Measurements from ENCODE around the gene BBS9.
"Not testable (repeated sequence)": the region's sequence is repeated elsewhere in the genome, so short reads cannot be mapped to it uniquely, and the experiment has no call there.

Gene BBS9

GRCh38 chr7:33128990-33129805, at the start of gene BBS9:
Gene BBS9 (plus strand): TSS chr7:33129564. CDS start chr7:33146253, 16,689 bp downstream.
- DNase-seq, result peak; percentile 91

GRCh38 chr7:33079763-33080690, 49.3 kb upstream of the BBS9 start:
- DNase-seq, result no peak

DNA sequence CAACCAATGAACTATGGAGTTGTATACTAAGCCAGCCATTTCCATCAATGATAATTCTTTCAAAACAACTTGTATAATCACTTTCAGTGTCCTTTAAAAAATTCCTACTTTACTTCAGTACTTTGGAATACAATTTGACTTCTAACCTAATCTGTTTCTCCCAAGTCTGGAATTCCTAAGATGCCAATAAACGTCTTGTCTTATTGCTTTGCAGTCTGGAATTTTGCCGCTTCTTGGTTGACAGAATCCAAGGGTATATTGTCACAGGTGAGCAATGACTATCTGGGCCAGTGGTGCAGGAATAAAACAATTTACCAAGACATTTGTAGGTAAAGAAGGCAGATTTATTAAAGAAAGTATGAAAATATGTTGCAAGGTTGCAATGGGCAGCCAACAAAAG, 42.0 kb upstream of the BBS9 start:
- no peak for DNase-seq

DNA sequence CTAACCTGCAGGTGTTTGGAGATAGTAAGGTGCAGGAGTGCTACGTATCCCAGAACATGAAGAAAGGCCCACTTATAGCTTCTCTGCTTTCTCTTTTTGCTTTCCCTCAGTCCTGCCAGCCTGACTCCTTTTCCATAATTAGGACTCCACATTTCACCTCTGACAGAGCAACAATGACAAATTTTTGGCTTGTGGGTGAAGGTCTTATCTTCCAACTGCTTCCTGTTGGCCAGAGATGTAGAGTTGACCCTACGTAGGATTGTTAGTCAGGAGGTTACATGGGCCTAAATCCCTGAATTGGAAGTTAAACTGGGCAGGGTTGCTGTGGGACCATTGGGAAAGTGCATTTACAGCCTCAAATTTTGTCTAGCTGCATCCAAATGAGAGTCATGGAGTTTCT, 41.5 kb upstream of the BBS9 start:
- no peak for DNase-seq

- no peak for DNase-seq
Observed at GRCh38 chr7:33089142-33089541, 40.2 kb upstream of the BBS9 start.

- DNase-seq, result no peak
Observed at GRCh38 chr7:33091111-33091531, 38.2 kb upstream of the BBS9 start.

GRCh38 chr7:33091641-33092191, 37.6 kb upstream of the BBS9 start:
- DNase-seq, result no peak

DNA sequence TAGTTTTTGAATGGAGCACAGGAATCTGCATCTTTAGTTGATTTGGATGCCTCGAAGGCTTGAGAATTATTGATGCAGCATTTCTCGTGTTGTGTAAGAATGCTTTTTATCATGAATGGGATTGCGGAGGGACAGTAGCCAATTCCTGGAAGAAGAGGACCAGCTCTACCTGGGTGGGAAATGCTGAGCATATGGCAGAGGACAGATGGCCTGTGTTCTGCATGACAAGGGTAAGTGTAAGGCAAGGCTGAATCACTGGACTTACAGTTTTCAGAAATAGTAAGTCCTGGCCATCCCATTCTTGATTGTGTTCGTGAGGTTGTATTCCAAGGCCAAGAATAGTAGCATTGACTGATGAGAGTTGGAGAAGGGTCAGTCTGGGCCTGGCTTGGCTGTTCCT, 36.1 kb upstream of the BBS9 start:
- no peak for DNase-seq

- not testable (repeated sequence) for DNase-seq
Observed at GRCh38 chr7:33094745-33095275, 34.6 kb upstream of the BBS9 start.

DNA sequence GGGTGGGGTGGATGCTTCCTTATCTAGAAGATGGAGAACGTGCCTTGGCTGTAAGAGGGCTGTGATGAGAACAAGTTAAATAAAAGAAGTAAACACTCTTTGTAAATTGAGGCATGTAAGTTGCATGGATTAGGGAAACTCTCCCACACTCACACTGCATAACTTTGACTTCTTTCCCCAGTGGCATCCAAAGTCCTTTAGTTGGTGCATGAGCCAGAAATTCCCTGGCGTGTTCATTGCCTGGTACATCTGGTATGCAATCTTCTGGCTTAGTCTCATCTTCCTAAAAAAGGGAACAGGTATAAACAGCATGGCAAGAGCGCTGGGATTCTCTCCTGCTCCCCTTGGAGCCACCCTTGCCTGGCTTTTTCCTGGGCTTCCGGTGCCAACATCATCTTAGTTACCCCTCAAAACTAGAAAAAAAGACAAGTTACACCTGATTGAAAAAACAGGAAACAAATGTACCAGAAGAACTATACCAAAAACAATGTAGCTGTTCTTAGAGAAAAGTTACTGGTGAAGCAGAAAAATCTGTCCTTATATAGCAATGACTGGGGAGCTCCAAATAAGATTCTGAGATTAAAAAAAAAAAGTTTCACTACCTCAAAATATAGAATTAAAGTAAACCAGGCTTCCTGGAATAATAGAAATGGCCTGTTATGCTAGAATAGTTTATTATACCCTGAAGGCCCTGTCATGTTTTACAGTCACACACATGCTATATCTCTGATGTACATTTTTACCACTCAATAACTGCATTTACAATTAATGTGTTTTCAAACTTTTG, 30.0 kb upstream of the BBS9 start:
- no peak for DNase-seq

GRCh38 chr7:33100770-33101169, 28.6 kb upstream of the BBS9 start:
- no peak for DNase-seq

DNA sequence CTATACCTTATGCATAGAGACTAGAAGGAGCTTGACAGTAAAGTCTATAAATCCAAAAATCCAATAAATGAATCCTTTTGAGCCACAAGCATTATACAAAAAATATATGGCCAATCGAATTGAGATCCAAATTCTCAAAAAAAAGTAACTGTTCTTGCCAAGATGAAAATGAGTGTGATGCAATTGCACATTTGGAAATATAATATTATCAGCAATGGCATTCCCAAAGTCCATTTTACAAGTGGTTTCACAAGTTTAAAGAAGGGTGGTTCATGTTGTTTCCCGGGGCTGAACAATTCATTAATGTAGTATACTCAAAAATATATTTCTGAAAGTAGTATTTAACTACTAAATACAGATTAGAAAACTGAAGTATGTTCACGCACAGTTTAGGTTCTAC, 27.5 kb upstream of the BBS9 start:
- DNase-seq, result no peak

- peak; percentile 72 for DNase-seq
Observed at GRCh38 chr7:33107136-33108066, 22.0 kb upstream of the BBS9 start.

GRCh38 chr7:33108554-33109004, 20.8 kb upstream of the BBS9 start:
- DNase-seq, result peak; percentile 22

DNA sequence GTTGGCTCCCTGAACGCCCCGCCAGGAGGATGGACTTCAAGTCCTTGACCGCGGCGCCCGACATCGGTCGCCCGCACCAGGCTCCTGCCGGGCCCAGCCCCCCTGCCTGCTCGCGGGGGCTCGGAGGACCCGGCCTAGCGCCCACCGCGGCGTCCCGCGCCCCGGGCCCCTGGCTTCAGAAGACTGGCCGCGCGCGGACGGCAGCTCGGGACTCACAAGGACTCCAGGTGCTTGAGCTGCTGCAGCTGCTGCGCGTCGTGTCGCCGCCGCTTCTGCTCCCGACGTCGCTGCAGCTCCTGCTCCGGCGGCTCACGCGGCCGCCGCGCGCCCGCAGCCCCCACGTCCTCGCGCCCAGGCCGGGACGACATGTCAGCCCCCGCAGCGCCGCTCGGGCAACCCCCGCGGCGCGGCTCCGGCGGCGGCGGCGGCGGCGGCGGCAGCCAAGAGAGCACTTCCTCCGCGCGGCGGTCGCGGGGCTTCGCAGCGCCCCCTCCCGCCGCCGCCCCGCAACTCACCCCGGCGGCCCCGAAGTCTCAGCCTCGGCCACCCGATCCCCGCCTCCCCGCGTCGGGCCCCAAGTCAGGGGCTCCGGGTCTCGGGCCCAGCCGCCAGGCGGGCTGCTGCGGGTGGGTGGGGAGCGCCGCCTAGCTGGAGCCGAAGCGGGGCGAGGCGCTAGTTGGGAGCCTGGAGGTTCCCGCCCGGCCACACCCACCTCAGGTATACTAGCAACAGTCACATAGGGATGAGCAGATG, 20.2 kb upstream of the BBS9 start, which contains the start of gene RP9:
TSS of gene RP9 (minus strand) at position 400 of the 753 bp plus-strand sequence. CDS start at position 368, 32 bp downstream.
- DNase-seq, result peak; percentile 83

GRCh38 chr7:33109758-33110238, 19.6 kb upstream of the BBS9 start:
- DNase-seq, result peak; percentile 6

DNA sequence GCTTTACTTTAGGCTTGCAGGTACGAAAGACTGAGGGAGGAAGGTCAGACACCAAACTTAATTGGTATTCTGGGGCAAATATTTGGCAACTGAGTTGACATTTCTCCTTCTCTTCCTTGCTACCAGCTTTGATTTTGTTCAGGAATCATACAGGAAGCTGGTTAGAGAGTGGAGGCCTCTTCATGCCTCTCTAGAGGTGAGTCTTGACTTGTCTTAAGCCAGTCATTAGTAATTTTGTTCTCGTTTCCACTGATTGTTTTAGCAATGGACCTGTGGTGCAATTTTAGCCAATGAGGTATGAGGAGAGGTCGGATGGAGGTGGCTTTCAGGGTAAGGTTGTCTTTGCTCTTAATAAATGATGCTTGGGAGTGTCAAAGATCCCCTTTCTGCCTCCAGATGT, 17.8 kb upstream of the BBS9 start:
- no peak for DNase-seq

DNA sequence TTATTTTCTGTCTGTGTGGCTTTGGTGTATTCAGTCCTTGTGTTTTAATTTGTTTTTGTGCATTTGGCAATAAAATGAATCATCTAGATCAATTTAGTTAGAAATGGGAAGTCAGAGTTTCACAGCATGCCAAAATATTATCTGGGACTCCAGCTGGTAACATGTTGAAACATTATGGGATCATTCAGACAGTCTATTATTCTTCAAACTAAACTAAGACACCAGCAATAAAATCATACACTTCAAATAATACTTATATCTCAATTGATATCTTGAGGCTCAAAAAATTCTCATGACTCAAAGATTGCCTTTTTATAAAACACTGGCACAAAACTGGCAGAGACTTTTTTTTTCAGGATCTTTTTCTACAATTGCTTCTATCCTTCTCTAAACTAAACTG, 14.4 kb upstream of the BBS9 start:
- no peak for DNase-seq

GRCh38 chr7:33118383-33118782, 11.0 kb upstream of the BBS9 start:
- no peak for DNase-seq

- no peak for DNase-seq
Observed at GRCh38 chr7:33127085-33127484, 2.3 kb upstream of the BBS9 start.
